Endothelial cell of umbilical vein (primary cell): ENCODE data around the gene B4GALNT4. TPM values are rescaled to one million over a fixed set of nuclear protein-coding genes. Genes with fewer than 3 reads are reported as not detected.

Source experiments
- BruUV-seq: library from RNA; stranded (reverse); fragments of 400-500 nt; replicated peaks from 2 replicates; lab custom pipeline; 2021; lab: Mats Ljungman, UMichigan
- CTCF ChIA-PET: fragments of 300-600, 350-600 bp; sonication (Branson Sonifier 250); formaldehyde crosslinking; loops from one replicate; lab custom pipeline; 2021; ENCODE audit warnings: antibody characterized with exemption, inconsistent platforms; lab: Charles Lee
- POLR2A ChIA-PET: fragments of 300-600, 350-600 bp; sonication (Branson Sonifier 250); formaldehyde crosslinking; loops from one replicate; lab custom pipeline; 2021; ENCODE audit warnings: antibody characterized with exemption, inconsistent platforms; lab: Charles Lee
- DNase-seq: peaks from one replicate; pipeline ENCODE4 v3.0.0-alpha.2; 2011; ENCODE audit warnings: low read depth, low spot score
- FAIRE-seq: peaks from 2 replicates; lab custom pipeline; 2011; peaks lifted over from hg19 to GRCh38; lab: Jason Lieb, UNC
- H2AFZ ChIP-seq: 2 replicates; pipeline ENCODE4 v1.6.0; 2012; ENCODE audit warnings: low read depth, low read length, control low read depth, inconsistent platforms
- H3K27ac ChIP-seq: 2 replicates; pipeline ENCODE4 v1.5.1; 2011; ENCODE audit warnings: low read depth, mild to moderate bottlenecking, control low read depth, low read length, moderate library complexity; ENCODE audit not compliant: insufficient read depth
- H3K27me3 ChIP-seq, 2 experiments: 2 replicates each; pipeline versions ENCODE4 v1.6.0 to v1.6.1; 2011; ENCODE audit warnings: low read length in 2 of 2, mixed read lengths in 1 of 2; ENCODE audit not compliant: control insufficient read depth in 2 of 2, insufficient read depth in 2 of 2
- H3K36me3 ChIP-seq, 2 experiments: 2 replicates in 1 of 2; 3 replicates in 1 of 2; pipeline ENCODE4 v1.5.1; 2011; ENCODE audit warnings: low read length in 2 of 2, mild to moderate bottlenecking in 1 of 2, moderate library complexity in 1 of 2; ENCODE audit not compliant: control insufficient read depth in 2 of 2, insufficient read depth in 2 of 2; ENCODE audit errors: extremely low read depth in 1 of 2
- H3K4me1 ChIP-seq: 3 replicates; pipeline ENCODE4 v1.5.1; 2011; ENCODE audit warnings: mild to moderate bottlenecking, low read length; ENCODE audit not compliant: control insufficient read depth, insufficient read depth; ENCODE audit errors: extremely low read depth
- H3K4me2 ChIP-seq: 2 replicates; pipeline ENCODE4 v1.6.1; 2011; ENCODE audit warnings: low read length, control low read depth, mixed read lengths; ENCODE audit not compliant: insufficient read depth
- H3K4me3 ChIP-seq, 3 experiments: fragments of 200-600 bp in 1 of 3; sonication (generic), shearing (Covaris generic) in 1 of 3; replicated peaks in 1 of 3; 2 replicates each; pipeline ENCODE4 v1.5.1; 2011 to 2016; ENCODE audit warnings: control low read depth in 3 of 3, low read length in 3 of 3, mild to moderate bottlenecking in 2 of 3, inconsistent platforms in 1 of 3, low read depth in 1 of 3, moderate library complexity in 1 of 3; ENCODE audit not compliant: insufficient read depth in 1 of 3
- H3K79me2 ChIP-seq: 2 replicates; pipeline ENCODE4 v1.6.0; 2012; ENCODE audit warnings: low read length, inconsistent platforms; ENCODE audit not compliant: control insufficient read depth, insufficient read depth
- H3K9ac ChIP-seq: replicated peaks from 2 replicates; pipeline ENCODE3; 2011; ENCODE audit warnings: low read length, control low read depth; ENCODE audit not compliant: insufficient read depth; ENCODE audit errors: extremely low read depth
- H3K9me1 ChIP-seq: replicated peaks from 3 replicates; pipeline ENCODE4 v1.6.0; 2011; ENCODE audit warnings: mild to moderate bottlenecking, low read length; ENCODE audit not compliant: control insufficient read depth, insufficient read depth; ENCODE audit errors: extremely low read depth
- H3K9me3 ChIP-seq: replicated peaks from 2 replicates; pipeline ENCODE4 v1.5.1; 2012; ENCODE audit warnings: low read length, inconsistent platforms; ENCODE audit not compliant: control insufficient read depth, insufficient read depth
- H4K20me1 ChIP-seq: replicated peaks from 2 replicates; pipeline ENCODE3; 2011; ENCODE audit warnings: mild to moderate bottlenecking, low read length; ENCODE audit not compliant: control insufficient read depth, insufficient read depth; ENCODE audit errors: extremely low read depth
- EZH2 ChIP-seq: IDR thresholded peaks from 2 replicates; pipeline ENCODE4 v1.6.1; 2012; ENCODE audit warnings: borderline replicate concordance, low read depth, mild to moderate bottlenecking, moderate library complexity, low read length, inconsistent platforms; ENCODE audit not compliant: severe bottlenecking
- FOS ChIP-seq: IDR thresholded peaks from 2 replicates; pipeline ENCODE4 v1.6.1; 2011; ENCODE audit warnings: mild to moderate bottlenecking, low read length, moderate library complexity, borderline replicate concordance; ENCODE audit not compliant: insufficient read depth
- GATA2 ChIP-seq: IDR thresholded peaks from 2 replicates; pipeline ENCODE4 v1.7.0; 2011; ENCODE audit warnings: low read depth, mild to moderate bottlenecking, moderate library complexity, mixed read lengths, low read length; ENCODE audit not compliant: insufficient read length, insufficient read depth
- JUN ChIP-seq: IDR thresholded peaks from 2 replicates; pipeline ENCODE4 v1.6.1; 2011; ENCODE audit warnings: borderline replicate concordance, low read depth; ENCODE audit not compliant: insufficient read length, insufficient read depth
- MAX ChIP-seq: IDR thresholded peaks from 2 replicates; pipeline ENCODE4 v1.6.1; 2011; ENCODE audit not compliant: insufficient read depth, insufficient read length
- MYC ChIP-seq: IDR thresholded peaks from one replicate; pipeline ENCODE4 v1.6.1; 2011; ENCODE audit warnings: mild to moderate bottlenecking, low read depth, low read length
- POLR2A ChIP-seq: IDR thresholded peaks from 2 replicates; pipeline ENCODE4 v1.6.1; 2012; ENCODE audit warnings: low read depth, mild to moderate bottlenecking, control low read depth, low read length
- POLR2AphosphoS5 ChIP-seq: IDR thresholded peaks from 2 replicates; pipeline ENCODE4 v1.6.1; 2012; ENCODE audit warnings: low read depth, mild to moderate bottlenecking, control low read depth, low read length, moderate library complexity; ENCODE audit not compliant: insufficient read depth
- dilution Hi-C: fragments of 300-500 bp; cut with MboI; formaldehyde crosslinking; loops from one replicate; pipeline ENCODE4 v1.15.0; 2019; ENCODE audit warnings: low sequenced_read_pairs; ENCODE audit not compliant: extremely low pct_ligation_motif_present
- intact Hi-C: fragments of 100-400 bp; cut with micrococcal nuclease; formaldehyde crosslinking; loops from one replicate; pipeline ENCODE4 v1.10.0; 2022
- polyA plus RNA-seq, 4 experiments: library from polyadenylated mRNA; depleted of rRNA in 3 of 4; stranded (reverse) in 3 of 4; unstranded in 1 of 4; fragments of >200 nt; gene quantifications; 2 replicates each; pipeline versions ENCODE4 v1.2.1 to v1.2.3, GENCODE V29; 2011 to 2012; ENCODE audit warnings: missing spikeins in 1 of 4
- total RNA-seq: library from RNA; stranded (reverse); gene quantifications from 2 replicates; pipeline ENCODE4 v1.2.3, GENCODE V29; 2021
- TF ChIP-seq, protein P1 (sequence below), 2 donors: IDR thresholded peaks; 1 replicate in 1 of 2; 2 replicates in 1 of 2; pipeline ENCODE4 v1.5.1; 2011; ENCODE audit warnings: low read length in 2 of 2, mild to moderate bottlenecking in 2 of 2, moderate library complexity in 2 of 2, control low read depth in 1 of 2, inconsistent platforms in 1 of 2, low read depth in 1 of 2; ENCODE audit not compliant: insufficient read depth in 1 of 2; ENCODE audit errors: extremely low read depth in 1 of 2

The B4GALNT4 gene
- total and polyA plus RNA-seq, 2 donors (not counting 3 experiments of a cell fraction or from before 2014, with no cell fraction given) = 9.2 to 9.6 TPM

DNA sequence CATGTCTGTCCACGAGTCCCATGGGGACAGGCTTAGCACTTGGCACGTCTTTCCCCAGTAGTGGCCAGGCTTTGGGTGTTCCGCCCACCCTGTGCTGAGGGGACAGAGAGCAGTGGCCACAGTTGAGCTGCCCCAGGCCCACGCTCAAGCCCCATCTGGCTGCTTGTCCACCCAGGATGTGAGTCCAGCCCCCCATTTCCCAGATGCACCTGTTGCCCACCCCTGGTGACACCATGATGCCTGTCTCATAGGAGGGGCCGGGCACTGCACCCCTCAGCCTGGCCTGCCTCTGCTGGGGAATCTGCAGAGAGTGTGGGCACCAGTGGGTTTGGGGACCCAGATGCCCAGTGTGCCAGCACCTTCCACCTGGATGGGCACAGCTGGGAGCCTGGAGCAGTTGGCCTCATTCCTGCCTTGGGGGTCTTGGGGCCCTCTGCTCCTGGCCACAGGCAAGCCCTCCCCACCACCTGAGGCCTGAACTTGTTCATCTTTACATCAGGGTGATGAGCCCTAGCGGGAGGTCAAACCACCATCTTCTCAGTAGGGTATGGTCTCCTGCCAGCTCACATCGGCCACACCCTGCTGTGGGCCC, 39.8 kb downstream of the B4GALNT4 start:
- no peak overlapping the region for H2AFZ ChIP-seq
- no peaks in the 10 kb centered on the region for H4K20me1 ChIP-seq
- no peak overlapping the region for H3K4me2 ChIP-seq
- DNase-seq (no peak), FAIRE-seq (no peak)
- no peaks in the 10 kb centered on the region for H3K27me3 ChIP-seq
- ChIA-PET POLR2A (no interaction called here), CTCF (no interaction called here)
- no peaks in the 10 kb centered on the region for H3K79me2 ChIP-seq
- dilution Hi-C loops (no loop called here), intact Hi-C loops (no loop called here)
- peaks cover 5% of the 10 kb centered on the region for H3K4me1 ChIP-seq
- BruUV-seq = no TSS peak
- H3K27ac ChIP-seq = no peak overlapping the region
- no peaks in the 10 kb centered on the region for H3K9me1 ChIP-seq
- no peak overlapping the region for H3K9ac ChIP-seq
- no peak overlapping the region for H3K4me3 ChIP-seq
- H3K9me3 ChIP-seq = no peaks in the 10 kb centered on the region
- no peaks in the 10 kb centered on the region for H3K36me3 ChIP-seq
- TF ChIP-seq MYC (no peak), MAX (no peak)

DNA sequence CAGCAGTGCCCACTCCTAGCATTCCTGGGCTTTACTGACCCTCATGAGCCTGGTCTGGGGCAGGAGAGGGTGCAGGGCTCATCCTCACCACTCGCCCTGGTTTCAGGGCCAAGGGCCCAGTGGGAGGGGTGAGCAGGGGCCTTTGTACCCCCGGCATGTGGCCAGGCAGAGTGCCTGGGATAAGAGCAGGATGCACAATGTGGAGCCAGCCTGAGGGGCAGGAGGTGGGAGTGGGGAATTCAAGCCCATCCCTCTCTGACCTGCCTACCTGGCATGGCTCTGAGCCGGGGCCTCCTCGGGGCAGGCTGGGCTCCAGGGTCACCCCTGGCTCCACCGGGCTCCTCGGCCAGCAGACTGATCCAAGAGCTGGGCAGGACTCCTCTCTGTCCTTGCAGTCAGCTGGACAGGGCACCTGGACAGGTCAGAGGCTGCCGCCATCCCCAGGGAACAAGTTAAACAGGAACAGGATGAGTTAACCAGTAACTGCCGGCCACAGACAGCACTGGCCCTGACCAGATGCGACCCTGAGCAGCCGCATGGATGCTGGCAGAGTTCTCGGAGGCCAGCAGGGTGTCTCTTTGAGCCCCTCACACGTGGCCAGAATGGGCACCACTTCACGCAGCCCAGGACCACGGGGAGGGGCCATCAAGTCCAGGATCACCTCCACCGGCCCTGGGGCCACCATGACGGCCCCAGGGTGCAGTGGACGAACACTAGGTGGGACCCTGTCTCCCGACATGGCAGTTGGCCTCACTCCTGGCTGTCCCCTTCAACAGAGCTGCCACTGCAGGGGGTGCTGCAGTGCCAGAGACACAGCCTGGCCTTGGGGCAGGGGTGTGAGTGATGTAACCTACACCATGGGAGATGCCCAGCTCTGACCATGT, 40.5 kb downstream of the B4GALNT4 start:
- Histone ChIP-seq H2AFZ (no peak overlapping the region), H3K4me2 (no peak overlapping the region), H3K9me1 (no peaks in the 10 kb centered on the region), H3K9me3 (no peaks in the 10 kb centered on the region), H3K27me3 (no peaks in the 10 kb centered on the region), H3K4me3 (no peak overlapping the region), H3K4me1 (peaks cover 10% of the 10 kb centered on the region), H3K9ac (no peak overlapping the region), H3K36me3 (no peaks in the 10 kb centered on the region), H3K79me2 (no peaks in the 10 kb centered on the region), H3K27ac (no peak overlapping the region), H4K20me1 (no peaks in the 10 kb centered on the region)
- ChIA-PET POLR2A (interaction anchor here (0.9 kb wide), 1 partner anchor 202 kb away, joined by 4 read pairs; the partner anchor contains the start of genes BET1L and RIC8A), CTCF (interaction anchor here (1.0 kb wide), 1 partner anchor 38 kb away, joined by 4 read pairs; no protein-coding TSS in a partner anchor)
- dilution Hi-C loops = no loop called here
- no peak for FAIRE-seq
- BruUV-seq = no TSS peak
- TF ChIP-seq MAX (no peak), GATA2 (no peak), JUN (no peak), POLR2A (no peak), POLR2AphosphoS5 (no peak), MYC (no peak), FOS (no peak), EZH2 (no peak)
- TF ChIP-seq, protein P1, sequence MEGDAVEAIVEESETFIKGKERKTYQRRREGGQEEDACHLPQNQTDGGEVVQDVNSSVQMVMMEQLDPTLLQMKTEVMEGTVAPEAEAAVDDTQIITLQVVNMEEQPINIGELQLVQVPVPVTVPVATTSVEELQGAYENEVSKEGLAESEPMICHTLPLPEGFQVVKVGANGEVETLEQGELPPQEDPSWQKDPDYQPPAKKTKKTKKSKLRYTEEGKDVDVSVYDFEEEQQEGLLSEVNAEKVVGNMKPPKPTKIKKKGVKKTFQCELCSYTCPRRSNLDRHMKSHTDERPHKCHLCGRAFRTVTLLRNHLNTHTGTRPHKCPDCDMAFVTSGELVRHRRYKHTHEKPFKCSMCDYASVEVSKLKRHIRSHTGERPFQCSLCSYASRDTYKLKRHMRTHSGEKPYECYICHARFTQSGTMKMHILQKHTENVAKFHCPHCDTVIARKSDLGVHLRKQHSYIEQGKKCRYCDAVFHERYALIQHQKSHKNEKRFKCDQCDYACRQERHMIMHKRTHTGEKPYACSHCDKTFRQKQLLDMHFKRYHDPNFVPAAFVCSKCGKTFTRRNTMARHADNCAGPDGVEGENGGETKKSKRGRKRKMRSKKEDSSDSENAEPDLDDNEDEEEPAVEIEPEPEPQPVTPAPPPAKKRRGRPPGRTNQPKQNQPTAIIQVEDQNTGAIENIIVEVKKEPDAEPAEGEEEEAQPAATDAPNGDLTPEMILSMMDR (IDR thresholded peaks at IDR 0.05; ENCODE audit: extremely low read depth in 1 of 2, insufficient read depth in 1 of 2, low read depth in 1 of 2, low read length in 2 of 2) = no peak
- DNase-seq = no peak
- intact Hi-C loops = no loop called here
